Breast epithelium (tissue), 3 donors: ENCODE results near the gene AKIRIN2.

Experiments used
- CTCF ChIP-seq, 3 donors: fragments of 450-650 bp; IDR thresholded peaks; one replicate each; pipeline ENCODE4 v1.5.1; 2016 to 2017; ENCODE audit warnings: antibody characterized with exemption in 3 of 3, mild to moderate bottlenecking in 3 of 3, moderate library complexity in 3 of 3
- POLR2A ChIP-seq: fragments of 450-650 bp; IDR thresholded peaks from one replicate; pipeline ENCODE4 v1.6.1; 2016; ENCODE audit warnings: antibody characterized with exemption, mild to moderate bottlenecking, moderate library complexity

GRCh38 chr6:87673237-87673636 is 28.8 kb downstream of the AKIRIN2 start:
- TF ChIP-seq CTCF (IDR thresholded peaks at IDR 0.05) (no peak), POLR2A (no peak)
